Astrocyte of the spinal cord (primary cell): ENCODE results near the gene NOC4L.
"Not testable (repeated sequence)": the region's sequence is repeated elsewhere in the genome, so short reads cannot be mapped to it uniquely, and the experiment has no call there.

Source experiments
- DNase-seq: peaks from one replicate; pipeline ENCODE4 v3.0.0; 2011; ENCODE audit warnings: low read depth, low spot score
- H3K4me3 ChIP-seq: 2 replicates; pipeline ENCODE4 v1.5.1; 2011; ENCODE audit warnings: low read depth, mild to moderate bottlenecking, low read length, moderate library complexity
- CTCF ChIP-seq: IDR thresholded peaks from 2 replicates; pipeline ENCODE4 v1.5.1; 2012; ENCODE audit warnings: low read depth, mild to moderate bottlenecking, low read length, inconsistent platforms
- in situ Hi-C: cut with HindIII; loops from 2 replicates; pipeline ENCODE4 v1.10.0; 2017; ENCODE audit warnings: low sequenced_read_pairs

Gene NOC4L

GRCh38 chr12:132191715-132192553 lies 47.7 kb downstream of the NOC4L start:
- DNase-seq = no peak
- TF ChIP-seq CTCF = no peak
- in situ Hi-C loops = no loop called here
- no peak overlapping the region for H3K4me3 ChIP-seq

DNA sequence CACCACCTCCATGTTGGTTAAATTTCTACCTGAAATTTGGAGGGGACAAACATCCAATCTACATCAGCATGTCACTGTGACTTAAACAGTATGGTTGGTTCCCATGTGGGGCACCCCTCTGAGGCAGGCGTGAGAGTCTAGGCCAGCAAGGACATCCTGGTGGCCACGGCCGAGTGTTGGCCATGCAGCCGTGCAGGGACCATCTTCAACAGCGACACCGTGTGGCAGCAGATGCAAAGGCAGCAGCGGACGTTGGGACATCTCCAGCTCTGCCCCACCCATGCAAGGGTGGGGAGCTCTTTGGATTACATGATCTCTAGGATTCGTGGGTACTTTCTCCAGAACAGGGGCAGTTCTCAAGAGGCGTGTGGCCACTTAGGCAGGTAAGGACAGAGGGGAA lies 49.8 kb downstream of the NOC4L start:
- peak; percentile 37 for TF ChIP-seq CTCF
- DNase-seq = no peak
- no peak overlapping the region for H3K4me3 ChIP-seq
- in situ Hi-C loops = no loop called here

GRCh38 chr12:132194556-132194955 lies 50.3 kb downstream of the NOC4L start:
- DNase-seq = no peak
- H3K4me3 ChIP-seq = no peak overlapping the region
- in situ Hi-C loops = no loop called here
- TF ChIP-seq CTCF = no peak

DNA sequence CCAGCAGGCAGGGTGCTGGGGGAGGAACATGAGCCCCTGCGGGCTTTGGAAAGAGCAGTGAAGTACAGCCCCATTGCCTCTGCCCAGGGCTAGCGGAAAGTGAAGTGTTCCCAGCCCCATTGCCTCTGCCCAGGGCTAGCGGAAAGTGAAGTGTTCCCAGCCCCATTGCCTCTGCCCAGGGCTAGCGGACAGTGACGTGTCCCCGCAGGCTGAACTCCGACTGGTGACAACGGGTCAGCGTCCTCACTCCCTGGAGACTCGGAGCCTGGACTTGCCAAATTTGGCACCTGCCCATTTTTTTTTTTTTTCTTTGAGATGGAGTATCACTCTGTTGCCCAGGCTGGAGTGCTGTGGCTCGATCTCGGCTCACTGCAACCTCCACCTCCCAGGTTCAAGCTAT lies 51.0 kb downstream of the NOC4L start:
- in situ Hi-C loops, DNase-seq, H3K4me3 ChIP-seq: not testable (repeated sequence)

GRCh38 chr12:132196038-132196872 lies 52.0 kb downstream of the NOC4L start:
- in situ Hi-C loops = no loop called here
- DNase-seq = peak; percentile 5
- H3K4me3 ChIP-seq = no peak overlapping the region

DNA sequence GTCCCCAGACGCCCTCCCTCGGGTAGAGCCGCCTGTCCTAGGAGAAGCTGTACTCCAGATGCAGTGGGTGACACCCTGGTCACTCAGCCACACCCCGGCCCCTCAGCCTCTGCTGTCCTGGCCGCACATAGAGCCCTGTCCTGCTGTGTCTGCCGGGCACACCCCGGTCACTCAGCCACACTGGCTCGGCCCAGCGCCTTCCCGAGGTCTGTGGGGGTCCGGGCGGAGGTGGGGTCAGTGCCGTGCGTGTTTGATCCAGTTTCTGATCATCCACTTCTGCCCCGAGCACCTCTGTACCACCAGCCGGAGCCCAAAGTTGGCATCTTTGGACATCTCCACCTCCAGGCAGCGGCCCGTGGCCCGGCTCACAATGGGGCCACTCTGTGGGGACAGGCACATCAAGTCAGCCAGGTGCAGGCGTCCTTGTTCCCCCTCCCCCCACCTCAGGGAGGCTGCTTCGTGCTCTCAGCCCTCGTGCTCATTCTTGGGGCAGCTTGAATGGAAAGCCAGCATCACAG lies 52.7 kb downstream of the NOC4L start:
- no peak for DNase-seq
- no peak overlapping the region for H3K4me3 ChIP-seq
- in situ Hi-C loops = no loop called here
- no peak for TF ChIP-seq CTCF

More at GRCh38 chr12:132196038-132196872, 52.0 kb downstream of the NOC4L start:
- no peak for TF ChIP-seq CTCF
